OCI-LY3 (cell line): ENCODE results near the gene VAMP8.

Experiments
- CTCF ChIP-seq: fragments of 200-600, 300-600 bp; sonication (generic); IDR thresholded peaks from 2 replicates; pipeline ENCODE4 v1.5.1; 2014; ENCODE audit warnings: antibody characterized with exemption, low read length, low read depth
- EZH2phosphoT487 ChIP-seq: fragments of 200-600 bp; shearing (Covaris generic); IDR thresholded peaks from 2 replicates; pipeline ENCODE4 v1.6.1; 2018; ENCODE audit warnings: antibody characterized with exemption, mixed run types, low read depth

- TF ChIP-seq CTCF (no peak), EZH2phosphoT487 (no peak)
These were observed 14.2 kb downstream of the VAMP8 start for GRCh38 chr2:85591563-85591962.
